Mesendoderm (in vitro differentiated cells): ENCODE data around the gene NBPF11.
"Not testable (repeated sequence)": the region's sequence is repeated elsewhere in the genome, so short reads cannot be mapped to it uniquely, and the experiment has no call there.

Experiments
- DNase-seq: peaks from one replicate; pipeline ENCODE4 v3.0.0; 2013
- H2AK5ac ChIP-seq: 2 replicates; pipeline ENCODE4 v1.6.1; 2013; ENCODE audit warnings: low read length, inconsistent platforms
- H2BK120ac ChIP-seq: 2 replicates; pipeline ENCODE4 v1.6.1; 2013; ENCODE audit warnings: low read depth, mild to moderate bottlenecking, low read length, moderate library complexity, mixed read lengths
- H2BK15ac ChIP-seq: replicated peaks from 2 replicates; pipeline ENCODE4 v1.6.1; 2013; ENCODE audit warnings: low read depth, mild to moderate bottlenecking, moderate library complexity
- H2BK5ac ChIP-seq: 2 replicates; pipeline ENCODE4 v1.6.1; 2013; ENCODE audit warnings: low read length, inconsistent platforms
- H3K18ac ChIP-seq: 2 replicates; pipeline ENCODE4 v1.6.1; 2013; ENCODE audit warnings: mild to moderate bottlenecking, low read length, mixed read lengths
- H3K23ac ChIP-seq: one replicate; pipeline ENCODE4 v1.6.1; 2013; ENCODE audit warnings: low read length
- H3K27ac ChIP-seq: 2 replicates; pipeline ENCODE4 v1.5.1; 2013; ENCODE audit warnings: low read depth, mild to moderate bottlenecking, inconsistent platforms, low read length, moderate library complexity
- H3K27me3 ChIP-seq: 2 replicates; pipeline ENCODE4 v1.6.1; 2013; ENCODE audit warnings: low read length, control low read depth, mild to moderate bottlenecking, inconsistent platforms; ENCODE audit not compliant: insufficient read depth, poor library complexity
- H3K36me3 ChIP-seq: 2 replicates; pipeline ENCODE4 v1.6.1; 2013; ENCODE audit warnings: low read length, inconsistent platforms; ENCODE audit not compliant: control insufficient read depth, insufficient read depth
- H3K4ac ChIP-seq: one replicate; pipeline ENCODE4 v1.6.1; 2013; ENCODE audit warnings: low read depth, mild to moderate bottlenecking, low read length, moderate library complexity
- H3K4me1 ChIP-seq: 2 replicates; pipeline ENCODE4 v1.6.1; 2013; ENCODE audit warnings: low read depth, low read length, inconsistent platforms; ENCODE audit not compliant: control insufficient read depth
- H3K4me2 ChIP-seq: 2 replicates; pipeline ENCODE4 v1.6.1; 2013; ENCODE audit warnings: low read length
- H3K4me3 ChIP-seq: 2 replicates; pipeline ENCODE4 v1.5.1; 2013; ENCODE audit warnings: mild to moderate bottlenecking, low read length
- H3K56ac ChIP-seq: one replicate; pipeline ENCODE4 v1.6.1; 2013; ENCODE audit warnings: low read length
- H3K79me1 ChIP-seq: 2 replicates; pipeline ENCODE4 v1.6.1; 2013; ENCODE audit warnings: low read length, inconsistent platforms
- H3K79me2 ChIP-seq: 2 replicates; pipeline ENCODE4 v1.6.1; 2013; ENCODE audit warnings: mild to moderate bottlenecking, low read length; ENCODE audit not compliant: control insufficient read depth, insufficient read depth
- H3K9ac ChIP-seq: 2 replicates; pipeline ENCODE4 v1.6.1; 2013; ENCODE audit warnings: low read length, inconsistent platforms
- H4K5ac ChIP-seq: one replicate; pipeline ENCODE4 v1.6.1; 2013; ENCODE audit warnings: low read length
- H4K8ac ChIP-seq: one replicate; pipeline ENCODE4 v1.6.1; 2013; ENCODE audit warnings: low read depth, mild to moderate bottlenecking, control low read depth, low read length, moderate library complexity
- WGBS: extraction: QIAGEN DNeasy Blood & Tissue Kit; methylation state at CpG from one replicate; pipeline ENCODE4 v1.1.7; 2013; ENCODE audit warnings: low lambda C conversion rate, missing lambda C conversion rate; ENCODE audit not compliant: insufficient coverage; ENCODE audit errors: extremely low coverage; 5-methylcytosine and 5-hydroxymethylcytosine counted together

The NBPF11 gene

GRCh38 chr1:148155494-148156275, 3.6 kb upstream of the NBPF11 start:
- H3K36me3 ChIP-seq, H3K27ac ChIP-seq, H2BK5ac ChIP-seq, H3K23ac ChIP-seq, H4K8ac ChIP-seq, H3K9ac ChIP-seq, H3K18ac ChIP-seq, H2BK120ac ChIP-seq, H2AK5ac ChIP-seq, H3K4me3 ChIP-seq, H3K56ac ChIP-seq, H3K4me2 ChIP-seq, H3K27me3 ChIP-seq, DNase-seq, H4K5ac ChIP-seq, H3K4ac ChIP-seq, H2BK15ac ChIP-seq, H3K79me2 ChIP-seq, H3K4me1 ChIP-seq, H3K79me1 ChIP-seq: not testable (repeated sequence)
- WGBS: no CpG with 5 or more reads among the region's 7 CpGs

GRCh38 chr1:148152795-148153194, 714 bp upstream of the NBPF11 start:
- H2BK120ac ChIP-seq, H2AK5ac ChIP-seq, H2BK15ac ChIP-seq, H3K4me2 ChIP-seq, H3K4me1 ChIP-seq, H3K23ac ChIP-seq, H3K4ac ChIP-seq, H3K4me3 ChIP-seq, H3K18ac ChIP-seq, H3K36me3 ChIP-seq, H3K56ac ChIP-seq, H4K8ac ChIP-seq, H4K5ac ChIP-seq, H3K79me2 ChIP-seq, H3K9ac ChIP-seq, H3K27me3 ChIP-seq, H3K79me1 ChIP-seq, H3K27ac ChIP-seq, H2BK5ac ChIP-seq, DNase-seq: not testable (repeated sequence)
- WGBS: no CpG with 5 or more reads among the region's 3 CpGs

- H3K9ac ChIP-seq: peak overlapping the region; percentile 66
These were observed 686 bp downstream of the NBPF11 start for GRCh38 chr1:148151371-148151819.

GRCh38 chr1:148150945-148151344, 1.1 kb downstream of the NBPF11 start:
- not testable (repeated sequence) for H3K23ac ChIP-seq, H4K8ac ChIP-seq, H2BK5ac ChIP-seq, H3K27me3 ChIP-seq, H3K36me3 ChIP-seq, H3K27ac ChIP-seq, H3K4ac ChIP-seq, H3K4me1 ChIP-seq, H2AK5ac ChIP-seq, H3K4me3 ChIP-seq, H3K79me1 ChIP-seq, H2BK120ac ChIP-seq, H3K18ac ChIP-seq, H2BK15ac ChIP-seq, H3K56ac ChIP-seq, H3K79me2 ChIP-seq, DNase-seq, H4K5ac ChIP-seq
- WGBS: no CpG with 5 or more reads among the region's 13 CpGs
- H3K9ac ChIP-seq: peak overlapping the region; percentile 66
- H3K4me2 ChIP-seq: peak overlapping the region; percentile 25

More at GRCh38 chr1:148151371-148151819, 686 bp downstream of the NBPF11 start:
- not testable (repeated sequence) for H3K23ac ChIP-seq, H3K79me2 ChIP-seq, H2BK120ac ChIP-seq, H4K8ac ChIP-seq, H2BK15ac ChIP-seq, H4K5ac ChIP-seq, H3K27me3 ChIP-seq, H2AK5ac ChIP-seq, H3K36me3 ChIP-seq, H3K79me1 ChIP-seq, H3K4me1 ChIP-seq, H2BK5ac ChIP-seq
- peak; percentile 42 for DNase-seq
- no CpG with 5 or more reads among the region's 40 CpGs for WGBS
- Histone ChIP-seq H3K4me2 (peak overlapping the region; percentile 25), H3K27ac (peak overlapping the region; percentile 66), H3K18ac (peak overlapping the region; percentile 40), H3K4me3 (peak overlapping the region; percentile 34), H3K56ac (peak overlapping the region; percentile 73), H3K4ac (peak overlapping the region; percentile 65)

- H3K4me1 ChIP-seq, H3K9ac ChIP-seq, H2BK5ac ChIP-seq, H3K27ac ChIP-seq, H3K27me3 ChIP-seq, H3K56ac ChIP-seq, H3K36me3 ChIP-seq, H3K79me2 ChIP-seq, H3K79me1 ChIP-seq, H3K18ac ChIP-seq, H2BK120ac ChIP-seq, H4K5ac ChIP-seq, DNase-seq, H3K4me2 ChIP-seq, H2BK15ac ChIP-seq, H3K23ac ChIP-seq, H4K8ac ChIP-seq, H3K4ac ChIP-seq, H3K4me3 ChIP-seq, H2AK5ac ChIP-seq: not testable (repeated sequence)
- no CpG with 5 or more reads among the region's 6 CpGs for WGBS
These were observed 2.1 kb downstream of the NBPF11 start for GRCh38 chr1:148150014-148150413.
